CD14-positive monocyte (primary cell): Measurements from ENCODE around the gene NECTIN1. TPM values are rescaled to one million over a fixed set of nuclear protein-coding genes. Genes with fewer than 3 reads are reported as not detected.

ENCODE experiments used
- DNase-seq, 3 donors: peaks; one replicate each; pipeline ENCODE4 v3.0.0-alpha.2; 2011 to 2022
- H2AFZ ChIP-seq: 2 replicates; pipeline ENCODE4 v1.6.0; 2012; ENCODE audit warnings: mild to moderate bottlenecking, low read depth, low read length, inconsistent platforms; ENCODE audit not compliant: insufficient read depth, poor library complexity, severe bottlenecking
- H3K27ac ChIP-seq, 2 donors: 1 replicate in 1 of 2; 2 replicates in 1 of 2; pipeline ENCODE4 v1.5.1; 2012 to 2013; ENCODE audit warnings: low read length in 2 of 2, control low read depth in 1 of 2, inconsistent platforms in 1 of 2, low read depth in 1 of 2, mild to moderate bottlenecking in 1 of 2
- H3K27me3 ChIP-seq, 2 donors: one replicate each; pipeline versions ENCODE4 v1.6.0 to v1.6.1; 2011 to 2013; ENCODE audit warnings: low read length in 2 of 2; ENCODE audit not compliant: control insufficient read depth in 2 of 2, insufficient read depth in 2 of 2
- H3K36me3 ChIP-seq, 2 donors: replicated peaks in 1 of 2; 1 replicate in 1 of 2; 2 replicates in 1 of 2; pipeline versions ENCODE4 v1.5.1 to v1.6.1; 2012 to 2013; ENCODE audit warnings: low read length in 2 of 2, control low read depth in 1 of 2, inconsistent platforms in 1 of 2, mild to moderate bottlenecking in 1 of 2; ENCODE audit not compliant: insufficient read depth in 2 of 2, control insufficient read depth in 1 of 2
- H3K4me1 ChIP-seq, 2 donors: 1 replicate in 1 of 2; 2 replicates in 1 of 2; pipeline versions ENCODE4 v1.5.1 to v1.6.1; 2012 to 2013; ENCODE audit warnings: low read length in 2 of 2, control low read depth in 1 of 2, inconsistent platforms in 1 of 2, mild to moderate bottlenecking in 1 of 2, moderate library complexity in 1 of 2; ENCODE audit not compliant: insufficient read depth in 2 of 2, control insufficient read depth in 1 of 2
- H3K4me2 ChIP-seq: replicated peaks from 2 replicates; pipeline ENCODE3; 2012; ENCODE audit warnings: low read length, moderate library complexity, mild to moderate bottlenecking; ENCODE audit not compliant: poor library complexity, severe bottlenecking; ENCODE audit errors: extremely low read depth
- H3K4me3 ChIP-seq, 3 experiments: fragments of 200-600 bp in 1 of 3; sonication (generic) in 1 of 3; replicated peaks in 1 of 3; 1 replicate in 2 of 3; 2 replicates in 1 of 3; pipeline ENCODE4 v1.5.1; 2011 to 2013; ENCODE audit warnings: low read length in 3 of 3, mild to moderate bottlenecking in 3 of 3, control low read depth in 2 of 3, low read depth in 2 of 3, inconsistent platforms in 1 of 3, moderate library complexity in 1 of 3
- H3K79me2 ChIP-seq: 2 replicates; pipeline ENCODE4 v1.6.0; 2012; ENCODE audit warnings: mild to moderate bottlenecking, control low read depth, inconsistent platforms, low read length, moderate library complexity; ENCODE audit not compliant: insufficient read depth
- H3K9ac ChIP-seq: 2 replicates; pipeline ENCODE4 v1.6.0; 2017; ENCODE audit warnings: low read length, mild to moderate bottlenecking; ENCODE audit not compliant: insufficient read depth, poor library complexity, severe bottlenecking
- H3K9me3 ChIP-seq, 2 donors: replicated peaks in 1 of 2; 1 replicate in 1 of 2; 2 replicates in 1 of 2; pipeline versions ENCODE4 v1.5.1 to v1.6.1; 2012 to 2013; ENCODE audit warnings: low read length in 2 of 2, control low read depth in 1 of 2; ENCODE audit not compliant: control insufficient read depth in 1 of 2, insufficient read depth in 1 of 2
- H4K20me1 ChIP-seq: 2 replicates; pipeline ENCODE4 v1.6.0; 2012; ENCODE audit warnings: mild to moderate bottlenecking, low read length, control low read depth, moderate library complexity; ENCODE audit not compliant: insufficient read depth
- H3K27ac Mint-ChIP-seq, 7 donors: one replicate each; pipeline ENCODE4 v1.8.0; 2020; ENCODE audit warnings: mild to moderate bottlenecking in 7 of 7, mixed read lengths in 7 of 7, moderate library complexity in 6 of 7, inconsistent platforms in 2 of 7
- H3K27me3 Mint-ChIP-seq, 3 donors: one replicate each; pipeline ENCODE4 v1.8.0; 2021 to 2022; ENCODE audit warnings: low read depth in 3 of 3, mild to moderate bottlenecking in 3 of 3, mixed read lengths in 3 of 3, moderate library complexity in 3 of 3, inconsistent platforms in 1 of 3
- H3K36me3 Mint-ChIP-seq, 2 donors: one replicate each; pipeline ENCODE4 v1.8.0; 2020; ENCODE audit warnings: mixed read lengths in 2 of 2, inconsistent platforms in 1 of 2, mild to moderate bottlenecking in 1 of 2
- H3K4me1 Mint-ChIP-seq: one replicate; pipeline ENCODE4 v1.8.0; 2020; ENCODE audit warnings: mild to moderate bottlenecking, mixed read lengths
- H3K4me3 Mint-ChIP-seq, 2 donors: one replicate each; pipeline ENCODE4 v1.8.0; 2020; ENCODE audit warnings: mild to moderate bottlenecking in 2 of 2, mixed read lengths in 2 of 2, moderate library complexity in 1 of 2
- H3K9me3 Mint-ChIP-seq, 7 donors: one replicate each; pipeline ENCODE4 v1.8.0; 2020 to 2022; ENCODE audit warnings: mixed read lengths in 7 of 7, mild to moderate bottlenecking in 6 of 7, moderate library complexity in 6 of 7, inconsistent platforms in 2 of 7
- WGBS: methylation state at CpG from one replicate; pipeline ENCODE4 v1.1.5; 2013; ENCODE audit warnings: missing lambda C conversion rate; ENCODE audit not compliant: insufficient coverage; 5-methylcytosine and 5-hydroxymethylcytosine counted together
- intact Hi-C, 2 donors: fragments of 100-400 bp; cut with micrococcal nuclease; formaldehyde crosslinking; loops; one replicate each; pipeline versions ENCODE4 v1.15.0 to v1.15.1; 2023
- polyA plus RNA-seq, 3 donors: library from polyadenylated mRNA; depleted of rRNA in 1 of 3; unstranded in 2 of 3; stranded (reverse) in 1 of 3; fragments of 300-500 nt in 2 of 3; fragments of >200 nt in 1 of 3; fragmentation: Illumina TruSeq in 2 of 3; gene quantifications; 1 replicate in 2 of 3; 2 replicates in 1 of 3; pipeline ENCODE4 v1.2.3, GENCODE V29; 2012 to 2021
- TF ChIP-seq, protein P1 (sequence below): fragments of 200-600 bp; IDR thresholded peaks from one replicate; pipeline ENCODE4 v1.8.0; 2022; ENCODE audit warnings: antibody characterized with exemption, mild to moderate bottlenecking

The NECTIN1 gene
- polyA plus RNA-seq, 3 donors = 0.53 to 8.3 (median 0.85) TPM

DNA sequence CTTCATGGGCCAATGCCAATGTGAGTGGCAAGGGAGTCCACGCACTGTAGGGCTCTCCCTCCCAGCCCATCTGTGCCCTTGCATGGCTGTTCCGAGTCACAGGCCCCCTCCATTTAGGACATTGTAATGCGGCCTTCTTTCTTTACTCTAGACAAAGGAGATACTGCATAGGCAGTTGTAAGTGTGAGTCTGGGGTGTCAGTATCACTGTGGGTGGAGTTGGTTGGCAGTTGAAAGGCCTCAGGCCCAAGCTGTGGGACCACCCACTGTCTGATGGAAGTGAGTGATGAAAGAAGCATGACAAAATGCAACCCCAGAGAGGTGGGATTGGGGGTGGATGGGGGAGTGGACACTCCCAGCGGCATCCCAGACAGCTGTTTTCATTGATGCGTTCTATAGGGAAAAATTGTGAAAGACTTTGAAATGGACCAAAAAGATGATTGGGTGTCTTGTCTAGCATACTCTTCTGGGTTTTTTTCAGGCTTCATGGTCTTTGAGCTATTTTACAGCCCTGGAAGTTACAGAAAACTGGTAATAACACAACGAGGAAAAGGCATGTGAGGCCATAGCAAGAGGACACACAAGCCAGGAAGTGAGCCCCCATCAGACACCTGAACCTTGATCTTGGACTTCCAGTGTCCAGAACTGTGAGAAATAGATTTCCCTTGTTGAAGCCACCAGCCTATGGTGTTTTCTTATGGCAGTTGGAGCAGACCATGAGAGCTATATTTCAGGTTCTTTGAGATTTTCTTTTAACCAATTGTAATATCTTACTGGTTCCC is 114.6 kb downstream of the NECTIN1 start:
- intact Hi-C loops = loop anchor here (5.0 kb wide), 2 partner anchors 77 to 122 kb away; no protein-coding TSS in a partner anchor
- Mint-ChIP-seq H3K27me3 (peaks cover 0 to 8% (median 0%) of the 10 kb centered on the region in 3 donors), H3K4me3 (no peak overlapping the region), H3K27ac (peak overlapping the region in 3 of 7 donors; percentile 88 to 96 (median 94)), H3K9me3 (peaks cover 2 to 12% (median 5%) of the 10 kb centered on the region in 7 donors), H3K4me1 (peaks cover 47% of the 10 kb centered on the region), H3K36me3 (peaks cover 2 to 8% of the 10 kb centered on the region in 2 donors)
- Histone ChIP-seq H3K79me2 (no peaks in the 10 kb centered on the region), H3K27me3 (no peaks in the 10 kb centered on the region), H3K27ac (peak overlapping the region; percentile 83 to 88), H4K20me1 (no peaks in the 10 kb centered on the region), H3K9me3 (no peaks in the 10 kb centered on the region), H3K9ac (no peak overlapping the region), H3K4me2 (no peak overlapping the region), H3K36me3 (no peaks in the 10 kb centered on the region), H3K4me3 (no peak overlapping the region), H3K4me1 (peaks cover 49% of the 10 kb centered on the region in 2 donors), H2AFZ (no peak overlapping the region)
- TF ChIP-seq, protein P1, sequence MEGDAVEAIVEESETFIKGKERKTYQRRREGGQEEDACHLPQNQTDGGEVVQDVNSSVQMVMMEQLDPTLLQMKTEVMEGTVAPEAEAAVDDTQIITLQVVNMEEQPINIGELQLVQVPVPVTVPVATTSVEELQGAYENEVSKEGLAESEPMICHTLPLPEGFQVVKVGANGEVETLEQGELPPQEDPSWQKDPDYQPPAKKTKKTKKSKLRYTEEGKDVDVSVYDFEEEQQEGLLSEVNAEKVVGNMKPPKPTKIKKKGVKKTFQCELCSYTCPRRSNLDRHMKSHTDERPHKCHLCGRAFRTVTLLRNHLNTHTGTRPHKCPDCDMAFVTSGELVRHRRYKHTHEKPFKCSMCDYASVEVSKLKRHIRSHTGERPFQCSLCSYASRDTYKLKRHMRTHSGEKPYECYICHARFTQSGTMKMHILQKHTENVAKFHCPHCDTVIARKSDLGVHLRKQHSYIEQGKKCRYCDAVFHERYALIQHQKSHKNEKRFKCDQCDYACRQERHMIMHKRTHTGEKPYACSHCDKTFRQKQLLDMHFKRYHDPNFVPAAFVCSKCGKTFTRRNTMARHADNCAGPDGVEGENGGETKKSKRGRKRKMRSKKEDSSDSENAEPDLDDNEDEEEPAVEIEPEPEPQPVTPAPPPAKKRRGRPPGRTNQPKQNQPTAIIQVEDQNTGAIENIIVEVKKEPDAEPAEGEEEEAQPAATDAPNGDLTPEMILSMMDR = no peak
- DNase-seq = no peak
- 96% methylated on average over 3 of the region's 6 CpGs for WGBS

DNA sequence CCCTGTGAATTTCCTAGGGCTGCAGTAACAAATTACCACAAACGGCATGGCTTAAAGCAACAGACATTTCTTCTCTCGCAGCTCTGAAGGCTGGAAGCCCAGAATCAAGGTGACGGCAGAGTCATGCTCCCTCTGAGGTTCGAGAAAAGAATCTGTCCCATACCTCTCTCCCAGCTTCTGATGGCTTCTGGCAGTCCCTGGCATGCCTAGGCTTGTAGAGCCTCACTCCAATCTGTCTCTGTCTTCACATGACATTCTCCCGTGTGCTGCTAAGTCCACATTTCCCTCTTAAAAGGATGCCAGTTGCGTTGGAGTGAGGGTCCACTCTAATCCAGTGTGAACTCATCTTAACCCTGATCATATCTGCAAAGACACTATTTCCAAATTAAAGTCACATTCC is 116.2 kb downstream of the NECTIN1 start:
- H3K27me3 Mint-ChIP-seq = peaks cover 2 to 8% (median 3%) of the 10 kb centered on the region in 3 donors
- H3K36me3 ChIP-seq = no peaks in the 10 kb centered on the region
- no peaks in the 10 kb centered on the region for H3K9me3 ChIP-seq
- H3K4me1 ChIP-seq = peaks cover 33% of the 10 kb centered on the region in 2 donors
- H3K4me2 ChIP-seq = no peak overlapping the region
- H3K79me2 ChIP-seq = no peaks in the 10 kb centered on the region
- TF ChIP-seq, protein P1 = no peak
- no peak overlapping the region for H2AFZ ChIP-seq
- H3K9ac ChIP-seq = no peak overlapping the region
- peaks cover 2 to 12% (median 5%) of the 10 kb centered on the region in 7 donors for H3K9me3 Mint-ChIP-seq
- H3K36me3 Mint-ChIP-seq = peaks cover 2 to 8% of the 10 kb centered on the region in 2 donors
- intact Hi-C loops = no loop called here
- H3K27me3 ChIP-seq = no peaks in the 10 kb centered on the region
- no peaks in the 10 kb centered on the region for H4K20me1 ChIP-seq
- H3K4me3 Mint-ChIP-seq = no peak overlapping the region
- H3K4me3 ChIP-seq = no peak overlapping the region
- H3K4me1 Mint-ChIP-seq = peaks cover 33% of the 10 kb centered on the region
- no peak for DNase-seq
- no peak overlapping the region for H3K27ac ChIP-seq
- peak overlapping the region in 1 of 7 donors; percentile 0 for H3K27ac Mint-ChIP-seq
- 97% methylated on average over 6 of the region's 6 CpGs for WGBS
